Activated effector memory CD4-positive, alpha-beta T cell treated with anti-CD3 and anti-CD28 coated beads, Interleukin-2, amount 50 U/mL, for 16 hours (primary cell): ENCODE results near the gene EFCAB8.

Experiments
- DNase-seq: peaks from one replicate; pipeline ENCODE4 v3.0.0-alpha.2; 2020

Gene EFCAB8

DNA sequence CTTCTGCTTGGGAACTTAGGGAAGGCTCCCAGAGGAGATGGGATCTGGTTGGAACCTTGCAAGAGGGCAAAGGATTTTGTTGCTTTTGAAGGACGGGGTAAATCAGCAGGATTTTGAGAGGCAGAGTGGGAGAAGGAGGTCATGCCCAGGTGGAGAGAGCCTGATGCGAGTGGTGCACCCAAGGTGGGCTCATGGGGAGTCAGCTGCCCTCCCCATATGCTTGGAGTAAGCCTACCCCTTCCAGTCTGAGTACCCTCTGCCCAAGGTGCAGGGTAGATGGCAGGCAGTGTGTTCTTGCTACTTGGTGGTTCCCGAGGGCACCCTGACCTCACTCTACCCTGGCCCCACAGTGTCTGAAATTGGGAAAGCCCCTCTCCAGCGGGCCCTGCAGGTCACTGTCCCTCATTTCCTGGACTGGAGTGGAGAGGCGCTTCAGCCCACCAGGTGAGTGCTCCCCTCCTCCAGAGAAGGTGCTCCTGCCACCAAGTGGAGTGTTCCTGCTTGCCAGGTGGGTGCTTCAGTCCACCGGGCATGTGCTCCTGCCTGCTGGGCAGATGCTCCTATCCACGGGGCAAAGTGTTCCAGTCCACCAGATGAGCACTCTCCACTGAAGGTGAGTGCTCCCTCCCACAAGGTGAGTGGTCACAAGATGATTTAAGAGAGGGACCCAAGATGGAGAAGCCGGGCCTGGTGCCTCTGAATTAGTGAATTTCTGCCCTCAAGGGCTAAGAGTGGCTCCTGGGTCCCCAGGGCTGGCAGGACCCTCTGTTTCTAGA, 152.1 kb downstream of the EFCAB8 start:
- DNase-seq, result no peak
